ENCODE measurements around the gene SNRNP40.

SNRNP40 gene

DNA sequence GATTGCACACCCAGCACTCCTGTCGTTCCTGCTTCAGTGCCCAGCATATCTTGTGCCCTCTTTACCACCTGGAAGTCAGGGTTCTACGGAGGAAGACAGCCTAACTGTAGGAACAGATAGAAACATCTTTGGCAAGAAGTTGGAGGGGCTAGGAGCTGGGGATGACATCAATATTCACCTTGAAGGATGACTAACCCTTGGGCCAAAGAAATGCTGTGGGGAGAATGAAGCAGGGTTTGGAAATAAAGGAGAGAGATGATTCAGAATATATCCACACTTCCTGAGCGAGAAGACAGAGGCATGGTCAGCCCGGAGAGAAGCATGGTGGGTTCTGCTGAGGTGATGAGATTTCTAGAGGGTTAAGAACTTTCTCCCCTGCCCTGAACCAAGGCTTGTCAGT, 52.3 kb downstream of the SNRNP40 start:
- Histone ChIP-seq H3K9me3 (replicated peaks; ENCODE audit: low read length) (no peaks in the 10 kb centered on the region), H3K4me1 (ENCODE audit: control insufficient read depth, insufficient read depth, low read length) (no peaks in the 10 kb centered on the region), H3K9ac (ENCODE audit: low read depth, low read length) (no peak overlapping the region), H3K4me3 (ENCODE audit: low read length) (no peak overlapping the region), H3K4me2 (ENCODE audit: low read length) (no peak overlapping the region), H3K36me3 (ENCODE audit: insufficient read depth, low read length) (no peaks in the 10 kb centered on the region), H3K27me3 (ENCODE audit: control insufficient read depth, insufficient read depth, low read length) (peaks cover 25% of the 10 kb centered on the region)

DNA sequence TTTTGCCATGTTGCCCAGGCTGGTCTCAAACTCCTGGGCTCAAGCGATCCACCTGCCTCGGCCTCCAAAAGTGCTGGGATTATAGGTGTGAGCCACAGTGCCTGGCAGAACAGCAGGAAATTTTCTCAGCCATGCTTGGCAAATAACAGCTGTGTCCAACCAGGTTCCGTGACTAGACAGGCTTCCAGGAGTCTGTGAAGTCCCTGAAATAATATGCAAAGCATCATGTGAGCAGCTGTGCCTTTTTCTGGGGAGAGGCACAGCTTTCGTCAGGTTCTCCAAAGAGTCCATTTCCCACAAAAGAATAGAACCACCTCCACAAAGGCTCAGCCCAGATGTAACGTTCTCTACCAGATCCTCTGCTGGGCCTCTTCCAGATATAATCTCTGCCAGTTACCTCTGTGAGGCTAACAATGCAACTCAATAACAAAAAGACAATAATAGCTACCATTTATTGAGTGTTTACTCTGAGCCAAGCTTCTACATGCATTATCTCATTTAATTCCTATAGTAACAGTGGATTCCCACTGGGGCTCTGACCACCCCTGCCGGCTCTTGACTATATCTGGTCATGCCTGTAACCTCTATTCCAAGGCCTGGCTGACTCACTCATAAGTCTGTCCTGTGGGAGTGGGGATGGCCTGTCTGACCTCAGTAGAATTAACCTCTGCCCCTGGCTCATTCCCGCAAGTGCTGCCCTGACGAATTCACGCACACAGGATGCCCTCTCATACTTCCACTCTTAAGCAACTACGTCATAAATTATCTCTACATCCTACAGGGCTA, 52.9 kb downstream of the SNRNP40 start:
- H3K4me1 ChIP-seq (ENCODE audit: control insufficient read depth, insufficient read depth, low read length): peaks cover 5% of the 10 kb centered on the region
- H3K9ac ChIP-seq (ENCODE audit: low read depth, low read length): no peak overlapping the region
- H3K4me2 ChIP-seq (ENCODE audit: low read length): no peak overlapping the region
- no peaks in the 10 kb centered on the region for H3K36me3 ChIP-seq (ENCODE audit: insufficient read depth, low read length)
- peaks cover 31% of the 10 kb centered on the region for H3K27me3 ChIP-seq (ENCODE audit: control insufficient read depth, insufficient read depth, low read length)
- no peak overlapping the region for H3K4me3 ChIP-seq (ENCODE audit: low read length)
- H3K9me3 ChIP-seq (replicated peaks; ENCODE audit: low read length): no peaks in the 10 kb centered on the region

DNA sequence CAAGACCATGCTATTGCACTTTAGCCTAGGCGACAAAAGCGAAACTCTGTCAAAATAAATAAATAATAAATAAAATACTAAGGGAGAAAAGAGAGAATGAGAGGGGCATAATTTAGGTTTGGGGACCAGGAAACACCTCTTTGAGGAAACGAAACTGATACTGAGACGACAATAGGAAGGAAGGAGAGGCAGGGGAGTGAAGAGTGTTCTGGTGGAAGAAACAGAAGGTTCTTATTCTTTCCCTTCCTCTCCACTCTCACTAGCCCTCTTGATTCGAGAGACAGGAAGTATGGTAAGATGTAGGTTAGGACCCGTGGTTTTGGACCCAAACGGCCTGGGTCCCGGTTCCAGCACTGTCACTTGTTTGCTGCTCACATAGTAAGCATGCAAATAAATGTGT, 55.3 kb downstream of the SNRNP40 start:
- H3K36me3 ChIP-seq (ENCODE audit: insufficient read depth, low read length): no peaks in the 10 kb centered on the region
- H3K4me3 ChIP-seq (ENCODE audit: low read length): no peak overlapping the region
- H3K9ac ChIP-seq (ENCODE audit: low read depth, low read length): no peak overlapping the region
- peaks cover 7% of the 10 kb centered on the region for H3K4me1 ChIP-seq (ENCODE audit: control insufficient read depth, insufficient read depth, low read length)
- H3K4me2 ChIP-seq (ENCODE audit: low read length): no peak overlapping the region
- H3K27me3 ChIP-seq (ENCODE audit: control insufficient read depth, insufficient read depth, low read length): peaks cover 53% of the 10 kb centered on the region
- H3K9me3 ChIP-seq (replicated peaks; ENCODE audit: low read length): no peaks in the 10 kb centered on the region

DNA sequence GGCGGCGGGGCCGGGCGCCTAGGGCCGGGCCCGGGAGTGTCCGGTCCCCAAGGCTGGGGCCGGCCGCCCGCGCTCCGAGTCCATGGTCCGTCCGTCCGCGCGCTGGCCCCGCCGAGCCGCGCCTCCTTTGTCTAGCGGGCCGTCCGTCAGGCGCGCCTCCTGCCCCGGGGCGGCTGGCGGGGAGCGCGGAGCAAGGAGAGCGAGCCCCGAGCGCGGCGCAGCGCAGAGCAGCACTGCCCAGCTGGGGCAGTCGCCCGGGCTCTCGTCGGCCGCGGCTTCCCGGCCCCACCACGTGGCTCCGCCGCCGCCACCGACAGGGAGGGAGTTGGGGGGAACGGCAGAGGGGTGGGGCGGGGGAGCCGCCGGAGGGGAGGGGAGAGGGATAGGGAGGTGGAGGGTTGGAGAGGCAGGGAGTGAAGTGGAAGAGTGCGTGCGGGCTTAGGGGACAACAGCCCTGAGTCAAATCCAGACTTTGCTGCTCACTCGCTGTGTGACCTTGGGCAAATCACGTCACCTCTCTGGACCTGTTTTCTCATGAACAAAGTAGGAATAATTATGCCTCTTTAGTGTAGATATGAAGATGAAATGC, 56.8 kb downstream of the SNRNP40 start, which contains the start of gene NKAIN1:
TSS of gene NKAIN1 (minus strand) at position 235 of the 589 bp plus-strand sequence. CDS start 340 bp downstream, outside the sequence.
- peak within 1 kb of the TSS; percentile 57 for H3K4me3 ChIP-seq (ENCODE audit: low read length)
- no peak within 1 kb of the TSS for H3K9ac ChIP-seq (ENCODE audit: low read depth, low read length)
- H3K9me3 ChIP-seq (replicated peaks; ENCODE audit: low read length): no peaks in the 10 kb centered on the region
- peak within 1 kb of the TSS; percentile 72 for H3K4me2 ChIP-seq (ENCODE audit: low read length)
- peaks cover 7% of the 10 kb centered on the region for H3K4me1 ChIP-seq (ENCODE audit: control insufficient read depth, insufficient read depth, low read length)
- H3K27me3 ChIP-seq (ENCODE audit: control insufficient read depth, insufficient read depth, low read length): peaks cover 68% of the 10 kb centered on the region
- no peaks in the 10 kb centered on the region for H3K36me3 ChIP-seq (ENCODE audit: insufficient read depth, low read length)

DNA sequence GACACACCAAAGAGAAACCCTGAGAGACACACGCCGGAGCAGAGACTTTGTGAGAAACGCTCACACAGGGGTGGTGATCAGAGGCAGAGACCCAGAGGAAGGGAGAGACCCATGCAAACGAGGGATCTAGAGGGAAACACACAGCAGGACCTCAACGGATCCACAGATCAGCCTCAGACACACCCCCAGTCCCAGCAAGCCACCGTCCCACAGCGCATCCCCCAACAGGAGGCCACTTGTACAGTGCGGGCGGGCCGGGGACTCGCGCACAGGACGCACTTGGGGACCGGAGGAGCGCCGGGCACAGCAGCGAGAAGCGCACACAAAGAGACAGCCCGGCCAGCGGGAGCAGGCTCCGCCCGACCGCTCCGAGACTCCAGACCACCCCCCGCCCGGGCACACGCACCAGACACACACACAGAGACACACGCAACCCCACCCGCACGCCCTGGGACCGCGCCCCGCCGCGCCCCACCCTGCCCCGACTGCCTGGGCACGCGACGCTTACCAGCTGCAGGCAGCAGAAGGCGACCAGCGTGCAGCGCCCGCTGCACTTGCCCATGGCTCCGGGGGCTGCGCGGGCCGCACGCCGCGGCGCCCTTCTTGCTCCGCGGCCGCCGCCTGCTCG, 57.5 kb downstream of the SNRNP40 start:
- H3K4me1 ChIP-seq (ENCODE audit: control insufficient read depth, insufficient read depth, low read length): peaks cover 7% of the 10 kb centered on the region
- H3K36me3 ChIP-seq (ENCODE audit: insufficient read depth, low read length): no peaks in the 10 kb centered on the region
- H3K27me3 ChIP-seq (ENCODE audit: control insufficient read depth, insufficient read depth, low read length): peaks cover 74% of the 10 kb centered on the region
- H3K4me3 ChIP-seq (ENCODE audit: low read length): peak overlapping the region; percentile 57
- no peak overlapping the region for H3K9ac ChIP-seq (ENCODE audit: low read depth, low read length)
- peak overlapping the region; percentile 72 for H3K4me2 ChIP-seq (ENCODE audit: low read length)
- H3K9me3 ChIP-seq (replicated peaks; ENCODE audit: low read length): no peaks in the 10 kb centered on the region

DNA sequence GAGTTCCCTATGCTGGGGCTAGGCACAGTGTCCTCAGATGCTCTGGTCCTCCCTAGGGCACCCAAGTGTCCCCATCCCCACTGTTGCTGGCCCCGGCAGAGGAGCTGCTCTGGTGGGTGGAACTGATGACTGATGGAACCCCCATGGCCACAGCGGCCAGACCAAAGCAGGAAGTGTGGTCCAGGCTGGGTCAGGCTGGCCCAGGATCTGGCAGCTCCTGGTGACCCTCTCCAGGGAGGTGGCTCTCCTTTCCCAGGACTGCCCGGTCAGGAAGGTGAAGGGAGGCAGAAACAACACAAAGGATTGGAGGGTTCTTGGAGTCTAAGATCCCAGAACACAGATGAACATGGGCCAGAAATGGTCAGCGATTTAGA, 58.0 kb downstream of the SNRNP40 start:
- H3K9ac ChIP-seq (ENCODE audit: low read depth, low read length): no peak overlapping the region
- H3K4me1 ChIP-seq (ENCODE audit: control insufficient read depth, insufficient read depth, low read length): peaks cover 7% of the 10 kb centered on the region
- H3K4me3 ChIP-seq (ENCODE audit: low read length): no peak overlapping the region
- H3K36me3 ChIP-seq (ENCODE audit: insufficient read depth, low read length): no peaks in the 10 kb centered on the region
- H3K4me2 ChIP-seq (ENCODE audit: low read length): peak overlapping the region; percentile 72
- H3K27me3 ChIP-seq (ENCODE audit: control insufficient read depth, insufficient read depth, low read length): peaks cover 74% of the 10 kb centered on the region
- no peaks in the 10 kb centered on the region for H3K9me3 ChIP-seq (replicated peaks; ENCODE audit: low read length)

DNA sequence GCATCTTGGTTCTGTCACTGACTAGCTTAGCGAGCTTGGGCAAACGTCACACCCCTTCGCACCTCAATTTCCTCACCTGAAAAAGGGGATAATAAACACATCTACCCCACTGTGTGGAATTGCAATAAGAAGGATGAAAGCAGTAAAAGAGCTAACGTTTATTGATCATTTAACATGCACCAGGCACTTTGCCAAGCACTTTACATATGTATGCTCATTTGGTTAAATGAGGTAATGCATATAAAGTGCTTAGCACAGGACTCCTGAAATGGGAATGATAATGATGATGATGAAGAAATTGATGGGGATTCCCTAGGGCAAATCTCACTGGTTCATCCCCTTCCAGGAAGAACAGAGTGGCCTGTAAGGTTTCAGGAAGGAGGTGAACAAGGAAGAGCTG, 61.7 kb downstream of the SNRNP40 start:
- H3K9ac ChIP-seq (ENCODE audit: low read depth, low read length): no peak overlapping the region
- peaks cover 7% of the 10 kb centered on the region for H3K4me1 ChIP-seq (ENCODE audit: control insufficient read depth, insufficient read depth, low read length)

DNA sequence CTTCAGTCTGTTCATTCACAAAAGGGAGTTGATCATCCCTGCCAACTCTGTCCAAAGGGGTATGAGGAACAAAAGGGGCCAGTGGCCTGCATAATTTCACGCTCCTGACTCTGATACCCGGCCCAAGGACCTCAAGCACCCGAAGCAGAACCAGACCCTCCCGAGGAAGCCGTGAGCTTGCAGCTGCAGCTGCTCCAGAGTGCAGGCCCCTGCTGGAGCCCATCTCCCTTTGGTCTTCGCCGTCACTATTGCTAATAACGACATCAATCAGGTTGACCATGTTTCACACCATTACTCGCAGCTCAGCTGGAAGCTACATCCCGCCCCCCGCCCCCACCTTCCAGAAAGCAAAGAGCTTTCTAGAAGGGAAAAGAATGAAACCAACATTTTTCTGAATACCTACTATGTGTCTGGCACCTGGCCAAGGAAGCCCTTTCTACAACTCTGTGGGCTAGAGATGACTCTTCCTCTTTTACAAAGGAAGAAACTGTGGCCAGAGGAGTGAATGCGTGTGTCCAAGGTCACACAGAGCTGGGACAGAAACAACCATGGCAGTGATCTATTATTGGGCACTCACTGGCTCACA, 62.4 kb downstream of the SNRNP40 start:
- Histone ChIP-seq H3K27me3 (ENCODE audit: control insufficient read depth, insufficient read depth, low read length) (peaks cover 66% of the 10 kb centered on the region), H3K4me2 (ENCODE audit: low read length) (no peak overlapping the region), H3K4me1 (ENCODE audit: control insufficient read depth, insufficient read depth, low read length) (peaks cover 6% of the 10 kb centered on the region)

More for the DNA sequence above, 61.7 kb downstream of the SNRNP40 start:
- H3K36me3 ChIP-seq (ENCODE audit: insufficient read depth, low read length): no peaks in the 10 kb centered on the region
- H3K4me3 ChIP-seq (ENCODE audit: low read length): no peak overlapping the region
- peaks cover 60% of the 10 kb centered on the region for H3K27me3 ChIP-seq (ENCODE audit: control insufficient read depth, insufficient read depth, low read length)
- no peaks in the 10 kb centered on the region for H3K9me3 ChIP-seq (replicated peaks; ENCODE audit: low read length)
- no peak overlapping the region for H3K4me2 ChIP-seq (ENCODE audit: low read length)

DNA sequence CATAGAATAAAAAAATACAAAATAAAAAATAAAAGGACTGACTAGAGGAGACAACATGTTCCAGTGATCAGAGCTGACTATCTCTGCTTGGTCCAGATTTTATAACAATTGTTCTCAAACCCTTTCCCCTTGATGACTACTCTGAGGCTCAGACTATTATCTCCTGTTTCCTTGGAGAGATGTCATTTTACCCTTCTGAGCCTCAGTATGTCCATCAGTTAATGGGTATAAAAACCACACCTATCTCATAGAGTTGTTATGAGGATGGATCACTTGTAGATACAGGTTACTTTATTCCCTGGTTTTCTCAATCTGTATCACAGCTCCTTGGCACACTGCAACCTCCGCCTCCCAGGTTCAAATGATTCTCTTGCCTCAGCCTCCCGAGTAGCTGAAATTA, 63.9 kb downstream of the SNRNP40 start:
- Histone ChIP-seq H3K27me3 (ENCODE audit: control insufficient read depth, insufficient read depth, low read length) (peaks cover 59% of the 10 kb centered on the region), H3K4me3 (ENCODE audit: low read length) (no peak overlapping the region), H3K9me3 (replicated peaks; ENCODE audit: low read length) (no peaks in the 10 kb centered on the region), H3K4me1 (ENCODE audit: control insufficient read depth, insufficient read depth, low read length) (no peaks in the 10 kb centered on the region), H3K36me3 (ENCODE audit: insufficient read depth, low read length) (no peaks in the 10 kb centered on the region), H3K9ac (ENCODE audit: low read depth, low read length) (no peak overlapping the region), H3K4me2 (ENCODE audit: low read length) (no peak overlapping the region)

More for the DNA sequence above, 62.4 kb downstream of the SNRNP40 start:
- H3K9ac ChIP-seq (ENCODE audit: low read depth, low read length): no peak overlapping the region
- H3K4me3 ChIP-seq (ENCODE audit: low read length): no peak overlapping the region
- H3K9me3 ChIP-seq (replicated peaks; ENCODE audit: low read length): no peaks in the 10 kb centered on the region
- no peaks in the 10 kb centered on the region for H3K36me3 ChIP-seq (ENCODE audit: insufficient read depth, low read length)

DNA sequence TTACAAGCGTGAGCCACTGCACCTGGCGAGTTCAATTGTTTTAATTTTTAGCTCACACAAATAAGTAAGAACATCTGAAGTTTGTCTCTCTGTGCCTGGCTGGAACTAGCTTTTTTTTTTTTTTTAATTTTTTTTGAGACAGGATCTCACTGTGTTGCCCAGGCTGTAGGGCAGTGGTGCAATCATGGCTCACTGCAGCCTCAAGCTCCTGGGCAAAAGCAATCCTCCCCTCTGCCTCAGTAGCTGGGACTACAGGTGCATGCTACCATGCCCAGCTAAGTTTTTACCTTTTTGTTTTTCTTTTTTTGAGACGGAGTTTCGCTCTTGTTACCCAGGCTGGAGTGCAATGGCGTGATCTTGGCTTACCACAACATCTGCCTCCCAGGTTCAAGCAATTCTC, 64.8 kb downstream of the SNRNP40 start:
- H3K27me3 ChIP-seq (ENCODE audit: control insufficient read depth, insufficient read depth, low read length): peaks cover 56% of the 10 kb centered on the region
- H3K4me1 ChIP-seq (ENCODE audit: control insufficient read depth, insufficient read depth, low read length): no peaks in the 10 kb centered on the region
- H3K36me3 ChIP-seq (ENCODE audit: insufficient read depth, low read length): no peaks in the 10 kb centered on the region
- H3K9ac ChIP-seq (ENCODE audit: low read depth, low read length): no peak overlapping the region
- H3K9me3 ChIP-seq (replicated peaks; ENCODE audit: low read length): no peaks in the 10 kb centered on the region
- H3K4me2 ChIP-seq (ENCODE audit: low read length): no peak overlapping the region
- H3K4me3 ChIP-seq (ENCODE audit: low read length): no peak overlapping the region

DNA sequence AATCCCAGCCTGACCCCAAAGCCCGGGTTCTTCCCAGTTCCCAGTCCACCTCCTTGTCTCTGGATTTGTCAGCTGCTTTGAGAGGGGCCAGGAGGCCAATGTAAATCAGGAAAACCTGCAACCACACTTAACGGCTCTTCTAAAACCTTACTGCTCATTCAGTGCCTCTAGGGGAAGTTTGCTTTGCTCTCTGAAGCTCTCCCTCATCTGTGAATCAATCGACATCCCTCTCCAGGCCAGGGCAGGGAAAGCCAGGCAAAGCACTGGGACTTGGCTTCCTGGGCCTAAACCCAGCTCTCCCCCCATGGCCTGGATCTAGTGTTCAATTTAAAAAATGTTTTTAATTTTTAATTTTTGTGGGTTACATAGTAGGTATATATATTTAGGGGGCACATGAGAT, 66.2 kb downstream of the SNRNP40 start:
- Histone ChIP-seq H3K36me3 (ENCODE audit: insufficient read depth, low read length) (no peaks in the 10 kb centered on the region), H3K4me2 (ENCODE audit: low read length) (no peak overlapping the region), H3K27me3 (ENCODE audit: control insufficient read depth, insufficient read depth, low read length) (peaks cover 50% of the 10 kb centered on the region), H3K9ac (ENCODE audit: low read depth, low read length) (no peak overlapping the region), H3K9me3 (replicated peaks; ENCODE audit: low read length) (no peaks in the 10 kb centered on the region), H3K4me1 (ENCODE audit: control insufficient read depth, insufficient read depth, low read length) (no peaks in the 10 kb centered on the region), H3K4me3 (ENCODE audit: low read length) (no peak overlapping the region)

All from skeletal muscle satellite cell (primary cell).